Measurements from ENCODE around the gene MANSC1. TPM values are rescaled to one million over a fixed set of nuclear protein-coding genes. Genes with fewer than 3 reads are reported as not detected.

Gene MANSC1
- total RNA-seq, 1 experiment from 2014 or later, result 27.5 TPM

GRCh38 chr12:12323591-12323990, 26.5 kb downstream of the MANSC1 start:
- no TSS peak for BruUV-seq (replicated peaks)
- Mint-ChIP-seq H3K27ac (ENCODE audit: unreplicated experiment) (no peak overlapping the region), H3K9me3 (ENCODE audit: unreplicated experiment) (peaks cover 11% of the 10 kb centered on the region), H3K36me3 (ENCODE audit: insufficient read depth, unreplicated experiment) (peaks cover 27% of the 10 kb centered on the region), H3K27me3 (ENCODE audit: insufficient read depth, unreplicated experiment) (no peaks in the 10 kb centered on the region), H3K4me1 (ENCODE audit: low read depth, unreplicated experiment) (peaks cover 38% of the 10 kb centered on the region), H3K4me3 (ENCODE audit: unreplicated experiment) (no peak overlapping the region)
- Histone ChIP-seq H3K27me3 (replicated peaks; ENCODE audit: control insufficient read depth, insufficient read depth, low read length) (no peaks in the 10 kb centered on the region), H3K9me3 (peaks cover 4% of the 10 kb centered on the region; the same call in 1 of the 2 replicates), H3K4me1 (peaks cover 29% of the 10 kb centered on the region), H3K36me3 (ENCODE audit: control insufficient read depth, insufficient read depth, low read length) (no peaks in the 10 kb centered on the region), H3K4me3 (ENCODE audit: low read depth, low read length) (no peak overlapping the region)
- ChIA-PET CTCF (no interaction called here), POLR2A (no interaction called here)
- intact Hi-C loops (cut with micrococcal nuclease; ENCODE audit: unreplicated experiment), result no loop called here
- DNase-seq, result no peak
- TF ChIP-seq CTCF (IDR thresholded peaks at IDR 0.05; ENCODE audit: insufficient read depth in 1 of 2, low read depth in 1 of 2, low read length in 1 of 2, severe bottlenecking in 1 of 2, unreplicated experiment in 1 of 2), result no peak

- no peaks in the 10 kb centered on the region for H3K27me3 ChIP-seq (replicated peaks; ENCODE audit: control insufficient read depth, insufficient read depth, low read length)
- no peaks in the 10 kb centered on the region for H3K36me3 ChIP-seq (ENCODE audit: control insufficient read depth, insufficient read depth, low read length)
- peaks cover 29% of the 10 kb centered on the region for H3K4me1 ChIP-seq
- no peak overlapping the region for H3K4me3 ChIP-seq (ENCODE audit: low read depth, low read length)
- BruUV-seq (replicated peaks), result no TSS peak
- no peak for DNase-seq
- POLR2A ChIA-PET, result no interaction called here
- CTCF ChIA-PET, result no interaction called here
- Mint-ChIP-seq H3K27ac (ENCODE audit: unreplicated experiment) (no peak overlapping the region), H3K4me3 (ENCODE audit: unreplicated experiment) (no peak overlapping the region), H3K27me3 (ENCODE audit: insufficient read depth, unreplicated experiment) (no peaks in the 10 kb centered on the region), H3K4me1 (ENCODE audit: low read depth, unreplicated experiment) (peaks cover 38% of the 10 kb centered on the region), H3K9me3 (ENCODE audit: unreplicated experiment) (peaks cover 11% of the 10 kb centered on the region), H3K36me3 (ENCODE audit: insufficient read depth, unreplicated experiment) (peaks cover 27% of the 10 kb centered on the region)
- H3K9me3 ChIP-seq, result peaks cover 4% of the 10 kb centered on the region; the same call in 1 of the 2 replicates
- TF ChIP-seq CTCF (IDR thresholded peaks at IDR 0.05; ENCODE audit: insufficient read depth in 1 of 2, low read depth in 1 of 2, low read length in 1 of 2, severe bottlenecking in 1 of 2, unreplicated experiment in 1 of 2), result no peak
- intact Hi-C loops (cut with micrococcal nuclease; ENCODE audit: unreplicated experiment), result no loop called here
These were observed 26.9 kb downstream of the MANSC1 start for GRCh38 chr12:12323118-12323517.

- no peaks in the 10 kb centered on the region for H3K27me3 ChIP-seq (replicated peaks; ENCODE audit: control insufficient read depth, insufficient read depth, low read length)
- peak overlapping the region; percentile 69 for H3K4me3 Mint-ChIP-seq (ENCODE audit: unreplicated experiment)
- peaks cover 33% of the 10 kb centered on the region for H3K36me3 Mint-ChIP-seq (ENCODE audit: insufficient read depth, unreplicated experiment)
- H3K27ac Mint-ChIP-seq (ENCODE audit: unreplicated experiment), result peak overlapping the region; percentile 88
- H3K4me1 ChIP-seq, result peaks cover 26% of the 10 kb centered on the region
- intact Hi-C loops (cut with micrococcal nuclease; ENCODE audit: unreplicated experiment), result loop anchor here (1.0 kb wide), 1 partner anchor 52 kb away; the partner anchor contains the start of gene LRP6
- no peaks in the 10 kb centered on the region for H3K27me3 Mint-ChIP-seq (ENCODE audit: insufficient read depth, unreplicated experiment)
- no peak for TF ChIP-seq CTCF (IDR thresholded peaks at IDR 0.05; ENCODE audit: insufficient read depth in 1 of 2, low read depth in 1 of 2, low read length in 1 of 2, severe bottlenecking in 1 of 2, unreplicated experiment in 1 of 2)
- POLR2A ChIA-PET, result interaction anchor here (0.5 to 2.1 kb wide), 8 partner anchors 30 to 406 kb away, joined by 3 to 22 read pairs (median 6); partner anchors contain the start of genes BORCS5 and LRP6
- no peak overlapping the region for H3K4me3 ChIP-seq (ENCODE audit: low read depth, low read length)
- no peak for DNase-seq
- peaks cover 4% of the 10 kb centered on the region; the same call in 1 of the 2 replicates for H3K9me3 ChIP-seq
- no peaks in the 10 kb centered on the region for H3K36me3 ChIP-seq (ENCODE audit: control insufficient read depth, insufficient read depth, low read length)
- BruUV-seq (replicated peaks), result no TSS peak
- peaks cover 11% of the 10 kb centered on the region for H3K9me3 Mint-ChIP-seq (ENCODE audit: unreplicated experiment)
- CTCF ChIA-PET, result interaction anchor here (0.6 to 1.6 kb wide), 7 partner anchors 11 to 384 kb away, joined by 3 to 7 read pairs (median 4); partner anchors contain the start of genes LRP6 and MANSC1
- H3K4me1 Mint-ChIP-seq (ENCODE audit: low read depth, unreplicated experiment), result peaks cover 39% of the 10 kb centered on the region
These were observed 30.4 kb downstream of the MANSC1 start for GRCh38 chr12:12319451-12320183.

Measured in Caco-2 (cell line).